BLaER1 treated with 17β-estradiol and CSF1 and Interleukin-3, amounts not matched to agents 10 nM and 100 nM (cell line): ENCODE measurements around the gene IRF3.

Source experiments
- H3K27ac ChIP-seq, 11 experiments: shearing (Covaris generic); formaldehyde crosslinking; 2 replicates each; pipeline ENCODE4 v1.8.1; 2022
- H3K27me3 ChIP-seq, 11 experiments: shearing (Covaris generic); formaldehyde crosslinking; 2 replicates each; pipeline ENCODE4 v1.8.1; 2022
- H3K36me3 ChIP-seq, 11 experiments: shearing (Covaris generic); formaldehyde crosslinking; 2 replicates each; pipeline ENCODE4 v1.8.1; 2022
- H3K4me1 ChIP-seq, 10 experiments: shearing (Covaris generic); formaldehyde crosslinking; 2 replicates each; pipeline ENCODE4 v1.8.1; 2022
- H3K4me2 ChIP-seq, 11 experiments: shearing (Covaris generic); formaldehyde crosslinking; 2 replicates each; pipeline ENCODE4 v1.8.1; 2022
- H3K4me3 ChIP-seq, 10 experiments: shearing (Covaris generic); formaldehyde crosslinking; 2 replicates each; pipeline ENCODE4 v1.8.1; 2022
- H3K9ac ChIP-seq, 11 experiments: shearing (Covaris generic); formaldehyde crosslinking; 2 replicates each; pipeline ENCODE4 v1.8.1; 2022
- H3K9me3 ChIP-seq, 11 experiments: shearing (Covaris generic); formaldehyde crosslinking; replicated peaks in 1 of 11; 2 replicates each; pipeline ENCODE4 v1.8.1; 2022
- H4K20me1 ChIP-seq, 11 experiments: shearing (Covaris generic); formaldehyde crosslinking; 2 replicates each; pipeline ENCODE4 v1.8.1; 2022
- Cebpa-rat ChIP-seq, 11 experiments: shearing (Covaris generic); IDR thresholded peaks; 2 replicates each; pipeline ENCODE4 v1.8.1; 2022

IRF3 gene

GRCh38 chr19:49684983-49685553, 19.4 kb upstream of the IRF3 start:
- Histone ChIP-seq H3K4me1 (peaks cover 33 to 81% (median 54%) of the 10 kb centered on the region in 10 experiments), H3K9me3 (no peaks in the 10 kb centered on the region), H3K9ac (no peak overlapping the region), H3K36me3 (peaks cover 52 to 96% (median 86%) of the 10 kb centered on the region in 11 experiments), H3K27me3 (peaks cover 5 to 17% (median 12%) of the 10 kb centered on the region in 11 experiments), H3K4me3 (no peak overlapping the region), H3K4me2 (no peak overlapping the region; a peak in 1 of 22 replicates), H4K20me1 (peaks cover 5 to 98% (median 89%) of the 10 kb centered on the region in 11 experiments; a peak in 21 of 22 replicates), H3K27ac (peak overlapping the region in 1 of 11 experiments; percentile 6; a peak in 1 of 22 replicates)
- TF ChIP-seq Cebpa-rat (IDR thresholded peaks at IDR 0.05): no peak

DNA sequence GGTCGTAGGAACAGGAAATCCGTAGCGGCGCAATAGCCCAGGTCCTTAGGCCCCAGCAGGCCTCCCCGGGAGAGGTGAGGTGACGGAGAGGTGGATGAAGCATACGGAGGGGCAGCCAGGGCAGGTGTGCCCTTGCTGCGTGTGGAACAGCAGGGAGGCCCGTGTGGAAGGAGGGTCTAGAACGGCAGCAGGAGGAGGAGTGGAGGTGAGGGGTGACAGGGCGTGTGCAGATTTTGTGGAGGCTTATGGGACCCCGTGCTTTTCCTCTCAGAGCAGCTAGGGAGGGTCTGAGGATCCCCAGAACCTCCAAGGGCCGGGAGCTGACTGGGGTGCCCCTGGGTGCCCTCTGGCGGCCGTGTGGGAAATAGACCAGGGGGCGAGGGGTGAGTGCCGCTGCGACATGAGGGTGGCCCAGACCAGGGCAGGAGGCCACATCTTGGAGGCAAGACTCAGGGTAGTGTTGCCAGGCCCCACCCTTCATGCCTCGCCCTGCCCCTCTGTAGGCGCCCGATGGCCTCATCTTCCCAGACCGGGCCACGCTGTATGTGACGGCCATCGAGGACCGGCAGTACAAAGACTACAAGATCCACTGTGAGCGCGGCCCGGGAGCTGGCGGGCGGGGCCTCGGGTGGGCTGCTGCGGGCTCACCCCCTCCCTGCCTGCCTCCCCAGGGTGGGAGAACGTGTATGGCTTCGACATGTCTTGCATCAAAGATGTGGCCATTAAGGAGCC, 18.8 kb upstream of the IRF3 start:
- Histone ChIP-seq H3K9me3 (no peaks in the 10 kb centered on the region), H3K4me1 (peaks cover 40 to 81% (median 55%) of the 10 kb centered on the region in 10 experiments), H3K4me2 (no peak overlapping the region), H4K20me1 (peaks cover 5 to 98% (median 89%) of the 10 kb centered on the region in 11 experiments; a peak in 21 of 22 replicates), H3K27me3 (peaks cover 0 to 11% (median 6%) of the 10 kb centered on the region in 11 experiments; a peak in 15 of 22 replicates), H3K36me3 (peaks cover 52 to 96% (median 86%) of the 10 kb centered on the region in 11 experiments), H3K9ac (peak overlapping the region in 1 of 11 experiments; percentile 7; a peak in 1 of 22 replicates), H3K4me3 (no peak overlapping the region), H3K27ac (peak overlapping the region in 1 of 11 experiments; percentile 6; a peak in 1 of 22 replicates)
- TF ChIP-seq Cebpa-rat (IDR thresholded peaks at IDR 0.05): no peak

- peaks cover 52 to 95% (median 80%) of the 10 kb centered on the region in 11 experiments for H3K36me3 ChIP-seq
These were observed 18.2 kb upstream of the IRF3 start for GRCh38 chr19:49683814-49684250.

DNA sequence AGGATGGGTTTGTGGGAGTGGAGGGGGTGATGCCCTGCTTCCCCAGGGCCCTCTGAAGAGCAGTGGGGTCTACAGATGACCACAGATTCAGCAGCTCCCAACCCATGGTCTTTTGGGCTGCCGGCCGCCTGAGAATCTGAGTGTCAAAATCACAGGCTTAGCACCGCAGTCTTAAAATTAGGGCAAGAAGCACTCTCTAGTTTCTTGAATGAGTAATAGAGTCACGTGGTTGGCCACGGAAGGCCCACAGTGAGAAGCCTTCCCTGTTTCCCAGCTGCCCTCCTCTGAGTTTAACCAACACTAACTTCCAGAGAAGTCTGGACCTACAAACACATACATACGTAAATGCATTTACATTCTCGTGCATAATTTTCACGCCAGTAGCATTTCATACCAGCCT, 16.6 kb upstream of the IRF3 start:
- Histone ChIP-seq H3K9me3 (no peaks in the 10 kb centered on the region), H3K27ac (no peak overlapping the region), H4K20me1 (peaks cover 16 to 95% (median 91%) of the 10 kb centered on the region in 11 experiments; a peak in 21 of 22 replicates), H3K4me2 (no peak overlapping the region), H3K9ac (peak overlapping the region in 5 of 11 experiments; percentile 14 to 30 (median 28); a peak in 4 of 22 replicates), H3K4me1 (peaks cover 36 to 72% (median 47%) of the 10 kb centered on the region in 10 experiments), H3K36me3 (peaks cover 52 to 81% (median 67%) of the 10 kb centered on the region in 11 experiments), H3K27me3 (no peaks in the 10 kb centered on the region), H3K4me3 (no peak overlapping the region)
- no peak for TF ChIP-seq Cebpa-rat (IDR thresholded peaks at IDR 0.05)

More at GRCh38 chr19:49683814-49684250, 18.2 kb upstream of the IRF3 start:
- Histone ChIP-seq H3K4me2 (no peak overlapping the region), H3K27ac (no peak overlapping the region), H3K9me3 (no peaks in the 10 kb centered on the region), H3K4me3 (no peak overlapping the region), H3K27me3 (peaks cover 0 to 5% (median 0%) of the 10 kb centered on the region in 11 experiments; a peak in 6 of 22 replicates), H3K4me1 (peaks cover 45 to 81% (median 55%) of the 10 kb centered on the region in 10 experiments), H4K20me1 (peaks cover 9 to 98% (median 89%) of the 10 kb centered on the region in 11 experiments; a peak in 21 of 22 replicates), H3K9ac (peak overlapping the region in 2 of 11 experiments; percentile 7 to 23; a peak in 1 of 22 replicates)
- no peak for TF ChIP-seq Cebpa-rat (IDR thresholded peaks at IDR 0.05)

- TF ChIP-seq Cebpa-rat (IDR thresholded peaks at IDR 0.05): no peak
- no peak overlapping the region for H3K4me2 ChIP-seq
- H3K27me3 ChIP-seq: no peaks in the 10 kb centered on the region
- peaks cover 52 to 76% (median 63%) of the 10 kb centered on the region in 11 experiments for H3K36me3 ChIP-seq
- peak overlapping the region in 5 of 11 experiments; percentile 14 to 30 (median 28); a peak in 3 of 22 replicates for H3K9ac ChIP-seq
- H4K20me1 ChIP-seq: peaks cover 16 to 91% (median 88%) of the 10 kb centered on the region in 11 experiments; a peak in 21 of 22 replicates
- no peaks in the 10 kb centered on the region for H3K9me3 ChIP-seq
- H3K27ac ChIP-seq: no peak overlapping the region
- peaks cover 31 to 68% (median 43%) of the 10 kb centered on the region in 10 experiments for H3K4me1 ChIP-seq
- no peak overlapping the region for H3K4me3 ChIP-seq
These were observed 16.2 kb upstream of the IRF3 start for GRCh38 chr19:49681830-49682229.

GRCh38 chr19:49680421-49681351, 15.0 kb upstream of the IRF3 start:
- Histone ChIP-seq H4K20me1 (peaks cover 16 to 82% (median 81%) of the 10 kb centered on the region in 11 experiments; a peak in 21 of 22 replicates), H3K27ac (peak overlapping the region in 10 of 11 experiments; percentile 39 to 100 (median 62); a peak in 19 of 22 replicates), H3K36me3 (peaks cover 47 to 67% (median 55%) of the 10 kb centered on the region in 11 experiments), H3K4me1 (peaks cover 34 to 66% (median 43%) of the 10 kb centered on the region in 10 experiments), H3K9me3 (no peaks in the 10 kb centered on the region), H3K4me3 (peak overlapping the region in 9 of 10 experiments; percentile 21 to 100 (median 93); a peak in 11 of 20 replicates), H3K27me3 (no peaks in the 10 kb centered on the region), H3K4me2 (peak overlapping the region; percentile 87 to 98 (median 95)), H3K9ac (peak overlapping the region; percentile 41 to 100 (median 97); a peak in 19 of 22 replicates)
- no peak for TF ChIP-seq Cebpa-rat (IDR thresholded peaks at IDR 0.05)

DNA sequence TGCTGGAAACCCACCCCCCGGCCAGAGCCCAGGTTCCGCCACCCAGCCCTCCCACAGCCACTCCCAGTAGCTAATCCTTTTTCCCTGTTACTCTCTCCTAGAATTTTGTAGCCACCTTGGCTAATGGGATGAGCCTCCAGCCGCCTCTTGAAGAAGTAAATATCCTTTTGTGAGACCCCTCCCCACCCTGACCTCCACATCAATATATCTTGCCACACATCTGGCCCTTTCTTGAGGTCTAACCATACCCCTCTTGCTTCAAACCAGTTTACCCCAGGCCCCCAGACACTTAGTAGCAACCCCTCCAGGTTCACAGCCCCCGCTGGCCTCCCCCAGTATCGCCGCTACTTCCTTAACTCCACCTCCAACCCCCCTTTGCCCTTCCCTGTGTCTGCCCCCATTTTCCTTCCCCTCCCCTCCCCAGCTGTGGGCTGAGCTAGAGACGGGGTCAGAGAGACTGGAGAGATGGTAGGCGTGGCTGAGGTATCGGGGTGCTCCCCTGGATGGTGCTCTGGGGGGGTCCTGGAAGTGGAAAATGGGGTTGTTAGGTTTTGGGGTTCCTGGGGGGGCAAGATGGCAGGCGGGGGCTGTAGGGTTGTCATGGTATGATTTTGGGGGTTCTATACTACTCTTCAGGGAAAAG, 14.2 kb upstream of the IRF3 start:
- Histone ChIP-seq H3K4me3 (peak overlapping the region in 8 of 10 experiments; percentile 25 to 100 (median 96); a peak in 12 of 20 replicates), H4K20me1 (peaks cover 16 to 74% (median 73%) of the 10 kb centered on the region in 11 experiments; a peak in 21 of 22 replicates), H3K9ac (peak overlapping the region; percentile 41 to 100 (median 97); a peak in 19 of 22 replicates), H3K4me1 (peaks cover 42 to 66% (median 44%) of the 10 kb centered on the region in 10 experiments), H3K36me3 (peaks cover 39 to 59% (median 47%) of the 10 kb centered on the region in 11 experiments), H3K27ac (peak overlapping the region in 10 of 11 experiments; percentile 39 to 100 (median 62); a peak in 19 of 22 replicates), H3K27me3 (no peaks in the 10 kb centered on the region), H3K9me3 (no peaks in the 10 kb centered on the region), H3K4me2 (peak overlapping the region; percentile 87 to 98 (median 95))
- no peak for TF ChIP-seq Cebpa-rat (IDR thresholded peaks at IDR 0.05)
